Adrenal gland (tissue), 12 donors: Measurements from ENCODE around the gene EDAR. TPM values are rescaled to one million over a fixed set of nuclear protein-coding genes. Genes with fewer than 3 reads are reported as not detected.

Experiments
- DNase-seq, 7 donors: peaks; one replicate each; pipeline ENCODE4 v3.0.0-alpha.2; 2019 to 2020
- H3K27ac ChIP-seq, 5 donors: fragments of 200-600 bp; sonication (generic) in 4 of 5; 1 replicate in 3 of 5; 2 replicates in 2 of 5; pipeline versions ENCODE4 v1.5.1 to v1.8.0; 2016 to 2020; ENCODE audit warnings: mild to moderate bottlenecking in 1 of 5
- H3K27me3 ChIP-seq: fragments of 200-600 bp; 2 replicates; pipeline ENCODE4 v1.8.0; 2021
- H3K36me3 ChIP-seq, 2 donors: fragments of 200-600 bp; replicated peaks in 1 of 2; 1 replicate in 1 of 2; 2 replicates in 1 of 2; pipeline versions ENCODE4 v1.5.1 to v1.8.0; 2018 to 2022
- H3K4me1 ChIP-seq, 2 donors: fragments of 200-600 bp; replicated peaks in 1 of 2; 1 replicate in 1 of 2; 2 replicates in 1 of 2; pipeline versions ENCODE4 v1.5.1 to v1.8.0; 2018 to 2021
- H3K4me3 ChIP-seq, 4 donors: fragments of 200-600 bp; sonication (generic) in 3 of 4; one replicate each; pipeline ENCODE4 v1.5.1; 2016 to 2018
- H3K9me3 ChIP-seq, 3 donors: fragments of 200-600 bp; sonication (generic) in 1 of 3; replicated peaks in 1 of 3; 1 replicate in 2 of 3; 2 replicates in 1 of 3; pipeline versions ENCODE4 v1.5.1 to v1.8.0; 2016 to 2021
- CTCF ChIP-seq, 6 experiments: fragments of 450-650 bp in 4 of 6; fragments of 200-600 bp in 2 of 6; sonication (generic) in 1 of 6; IDR thresholded peaks; 1 replicate in 5 of 6; 2 replicates in 1 of 6; pipeline versions ENCODE4 v1.5.1 to v1.8.0; 2016 to 2021; ENCODE audit warnings: antibody characterized with exemption in 6 of 6, mild to moderate bottlenecking in 2 of 6, moderate library complexity in 1 of 6
- POLR2A ChIP-seq, 2 donors: fragments of 450-650 bp; IDR thresholded peaks; one replicate each; pipeline ENCODE4 v1.6.1; 2017; ENCODE audit warnings: antibody characterized with exemption in 2 of 2, mild to moderate bottlenecking in 2 of 2, moderate library complexity in 1 of 2
- WGBS, 4 donors: extraction: QIAGEN DNeasy Blood & Tissue Kit in 2 of 4; methylation state at CpG; one replicate each; pipeline versions ENCODE4 v1.1.5 to v1.1.7; 2013 to 2017; 5-methylcytosine and 5-hydroxymethylcytosine counted together
- intact Hi-C, 2 donors: fragments of 100-400 bp; cut with DNase I; formaldehyde crosslinking; loops; one replicate each; pipeline versions ENCODE4 v1.14.1 to v1.15.0; 2022 to 2023
- polyA plus RNA-seq, 3 donors: library from polyadenylated mRNA; stranded (reverse); fragments of 200-250 nt in 2 of 3; fragments of 350-450 nt in 1 of 3; fragmentation: Illumina TruSeq in 1 of 3; extraction: RNeasy Lipid Tissue Mini Kit (QIAGEN cat#74804) in 1 of 3; gene quantifications; one replicate each; pipeline ENCODE4 v1.2.3, GENCODE V29; 2013 to 2014
- total RNA-seq, 9 donors: library from RNA; depleted of rRNA in 4 of 9; stranded (reverse); fragments of >200 nt in 4 of 9; fragments of 120-200 nt in 1 of 9; fragmentation: NEBNext Ultra II Directional in 1 of 9; extraction: Animal tissue kit (Norgen Biotek cat#: 25700) in 1 of 9; gene quantifications; one replicate each; pipeline versions ENCODE4 v1.1.0 to v1.2.4, GENCODE V29; 2013 to 2023
- donor health status: healthy with polysubstance abuse.
- donor health status: Bipolar disorder and iron deficiency.
- donor health status: DM: yes; HTN: yes; CAD: no.
- donor health status: DM: no; HTN: no; CAD: no.
- donor health status: DM: no; HTN: no; CAD: no.
- donor health status: DM: yes; HTN: yes; CAD: no.

EDAR gene
- total and polyA plus RNA-seq, 12 donors, result not detected

- WGBS, 4 donors, result 32 to 51% (median 42%) methylated on average over 1 of the region's 1 CpG
- Histone ChIP-seq H3K9me3 (no peaks in the 10 kb centered on the region), H3K27me3 (no peaks in the 10 kb centered on the region), H3K27ac (no peak overlapping the region), H3K36me3 (no peaks in the 10 kb centered on the region), H3K4me3 (no peak overlapping the region), H3K4me1 (peaks cover 0 to 8% of the 10 kb centered on the region in 2 donors)
- intact Hi-C loops, result no loop called here
- DNase-seq, result no peak
- TF ChIP-seq POLR2A (IDR thresholded peaks at IDR 0.05), result no peak
- peak in 4 of 6 experiments; percentile 3 to 31 (median 18) for TF ChIP-seq CTCF (IDR thresholded peaks at IDR 0.05)
Observed at GRCh38 chr2:108855194-108855593, 133.8 kb downstream of the EDAR start.

GRCh38 chr2:108854484-108854883, 134.5 kb downstream of the EDAR start:
- Histone ChIP-seq H3K36me3 (no peaks in the 10 kb centered on the region), H3K4me1 (peaks cover 0 to 8% of the 10 kb centered on the region in 2 donors), H3K27ac (no peak overlapping the region), H3K4me3 (no peak overlapping the region), H3K27me3 (no peaks in the 10 kb centered on the region), H3K9me3 (no peaks in the 10 kb centered on the region)
- no peak for DNase-seq
- TF ChIP-seq POLR2A (IDR thresholded peaks at IDR 0.05), result no peak
- no peak for TF ChIP-seq CTCF (IDR thresholded peaks at IDR 0.05)
- intact Hi-C loops, result no loop called here
- WGBS, 4 donors, result 39 to 79% (median 59%) methylated on average over 1 of the region's 1 CpG

- Histone ChIP-seq H3K27ac (no peak overlapping the region), H3K4me1 (peaks cover 0 to 8% of the 10 kb centered on the region in 2 donors), H3K36me3 (no peaks in the 10 kb centered on the region), H3K4me3 (no peak overlapping the region), H3K27me3 (no peaks in the 10 kb centered on the region), H3K9me3 (no peaks in the 10 kb centered on the region)
- peak in 5 of 7 donors; percentile 15 to 60 (median 52) for DNase-seq
- 35 to 54% (median 47%) methylated on average over 2 of the region's 2 CpGs for WGBS, 4 donors
- intact Hi-C loops, result no loop called here
- TF ChIP-seq CTCF (IDR thresholded peaks at IDR 0.05), result no peak
- no peak for TF ChIP-seq POLR2A (IDR thresholded peaks at IDR 0.05)
Observed at GRCh38 chr2:108853421-108853820, 135.6 kb downstream of the EDAR start.

- WGBS, 4 donors, result 97 to 100% (median 98%) methylated on average over 3 of the region's 3 CpGs
- TF ChIP-seq CTCF (IDR thresholded peaks at IDR 0.05) (no peak), POLR2A (IDR thresholded peaks at IDR 0.05) (no peak)
- Histone ChIP-seq H3K36me3 (no peaks in the 10 kb centered on the region), H3K9me3 (no peaks in the 10 kb centered on the region), H3K27ac (no peak overlapping the region), H3K27me3 (no peaks in the 10 kb centered on the region), H3K4me3 (no peak overlapping the region), H3K4me1 (peaks cover 0 to 8% of the 10 kb centered on the region in 2 donors)
- intact Hi-C loops, result no loop called here
- no peak for DNase-seq
Observed at GRCh38 chr2:108852375-108852774, 136.6 kb downstream of the EDAR start.
